Measurements from ENCODE around the gene VAMP1. TPM values are rescaled to one million over a fixed set of nuclear protein-coding genes. Genes with fewer than 3 reads are reported as not detected.

Gene VAMP1
- total RNA-seq, 1 experiment from 2014 or later: 9.1 TPM

GRCh38 chr12:6426882-6427671 lies 43.4 kb downstream of the VAMP1 start:
- DNase-seq: no peak
- no peak overlapping the region for H3K4me3 ChIP-seq
- H3K27me3 ChIP-seq (ENCODE audit: insufficient read depth, low read depth): no peaks in the 10 kb centered on the region
- no peak overlapping the region for H2AFZ ChIP-seq
- H3K27ac ChIP-seq: no peak overlapping the region
- H3K9me2 ChIP-seq (ENCODE audit: insufficient read depth): no peaks in the 10 kb centered on the region
- POLR2A ChIA-PET (ENCODE audit: unreplicated experiment): no interaction called here
- intact Hi-C loops (cut with micrococcal nuclease; ENCODE audit: unreplicated experiment): no loop called here
- no peaks in the 10 kb centered on the region for H3K79me2 ChIP-seq (ENCODE audit: low read depth)
- no peaks in the 10 kb centered on the region for H3K36me3 ChIP-seq (ENCODE audit: low read depth)
- peaks cover 35% of the 10 kb centered on the region for H3F3A ChIP-seq (ENCODE audit: insufficient read depth, low read depth)
- H3K4me1 ChIP-seq (replicated peaks; ENCODE audit: insufficient read depth): peaks cover 29% of the 10 kb centered on the region
- H3K4me2 ChIP-seq: no peak overlapping the region
- TF ChIP-seq EZH2 (IDR thresholded peaks at IDR 0.05; ENCODE audit: low read depth) (no peak), CTCF (conservative IDR thresholded peaks at IDR 0.05) (no peak)
- CTCF ChIA-PET: no interaction called here
- no peaks in the 10 kb centered on the region for H4K20me1 ChIP-seq (ENCODE audit: insufficient read depth)
- BruUV-seq (replicated peaks): no TSS peak
- H3K9me3 ChIP-seq (ENCODE audit: insufficient read depth, low read depth): no peaks in the 10 kb centered on the region

GRCh38 chr12:6425590-6426531 lies 44.6 kb downstream of the VAMP1 start:
- H3K27ac ChIP-seq: no peak overlapping the region
- H3F3A ChIP-seq (ENCODE audit: insufficient read depth, low read depth): peaks cover 23% of the 10 kb centered on the region
- ChIA-PET POLR2A (ENCODE audit: unreplicated experiment) (interaction anchor here (0.6 kb wide), 1 partner anchor 187 kb away, joined by 3 read pairs; no protein-coding TSS in a partner anchor), CTCF (interaction anchor here (0.6 to 3.1 kb wide), 2 partner anchors 40 to 1014 kb away, joined by 4 to 24 read pairs; no protein-coding TSS in a partner anchor)
- no peaks in the 10 kb centered on the region for H3K36me3 ChIP-seq (ENCODE audit: low read depth)
- no TSS peak for BruUV-seq (replicated peaks)
- H4K20me1 ChIP-seq (ENCODE audit: insufficient read depth): no peaks in the 10 kb centered on the region
- H3K27me3 ChIP-seq (ENCODE audit: insufficient read depth, low read depth): no peaks in the 10 kb centered on the region
- no peak overlapping the region for H3K4me3 ChIP-seq
- no peaks in the 10 kb centered on the region for H3K9me2 ChIP-seq (ENCODE audit: insufficient read depth)
- H3K4me2 ChIP-seq: no peak overlapping the region
- TF ChIP-seq EZH2 (IDR thresholded peaks at IDR 0.05; ENCODE audit: low read depth): no peak
- intact Hi-C loops (cut with micrococcal nuclease; ENCODE audit: unreplicated experiment): no loop called here
- no peaks in the 10 kb centered on the region for H3K9me3 ChIP-seq (ENCODE audit: insufficient read depth, low read depth)
- H3K79me2 ChIP-seq (ENCODE audit: low read depth): no peaks in the 10 kb centered on the region
- H3K4me1 ChIP-seq (replicated peaks; ENCODE audit: insufficient read depth): peaks cover 17% of the 10 kb centered on the region
- H2AFZ ChIP-seq: no peak overlapping the region
- DNase-seq: no peak

GRCh38 chr12:6424866-6425265 lies 45.6 kb downstream of the VAMP1 start:
- no peak overlapping the region for H3K27ac ChIP-seq
- DNase-seq: no peak
- no peak overlapping the region for H2AFZ ChIP-seq
- TF ChIP-seq CTCF (conservative IDR thresholded peaks at IDR 0.05) (no peak), EZH2 (IDR thresholded peaks at IDR 0.05; ENCODE audit: low read depth) (no peak)
- intact Hi-C loops (cut with micrococcal nuclease; ENCODE audit: unreplicated experiment): loop anchor here (5.0 kb wide), 1 partner anchor 132 kb away; the partner anchor contains the start of gene IFFO1
- ChIA-PET CTCF (interaction anchor here (3.1 kb wide), 1 partner anchor 41 kb away, joined by 24 read pairs; no protein-coding TSS in a partner anchor), POLR2A (ENCODE audit: unreplicated experiment) (no interaction called here)
- BruUV-seq (replicated peaks): no TSS peak
- H3K9me2 ChIP-seq (ENCODE audit: insufficient read depth): no peaks in the 10 kb centered on the region
- no peaks in the 10 kb centered on the region for H3K79me2 ChIP-seq (ENCODE audit: low read depth)
- peaks cover 8% of the 10 kb centered on the region for H3K4me1 ChIP-seq (replicated peaks; ENCODE audit: insufficient read depth)
- no peaks in the 10 kb centered on the region for H3K27me3 ChIP-seq (ENCODE audit: insufficient read depth, low read depth)
- peaks cover 13% of the 10 kb centered on the region for H3F3A ChIP-seq (ENCODE audit: insufficient read depth, low read depth)
- no peaks in the 10 kb centered on the region for H4K20me1 ChIP-seq (ENCODE audit: insufficient read depth)
- H3K9me3 ChIP-seq (ENCODE audit: insufficient read depth, low read depth): no peaks in the 10 kb centered on the region
- no peak overlapping the region for H3K4me3 ChIP-seq
- H3K4me2 ChIP-seq: no peak overlapping the region
- no peaks in the 10 kb centered on the region for H3K36me3 ChIP-seq (ENCODE audit: low read depth)
